ENCODE data around the gene ZWILCH.

Gene ZWILCH

GRCh38 chr15:66486887-66487286, 18.2 kb upstream of the ZWILCH start:
- DNase-seq (ENCODE audit: low read depth in 1 of 2, low spot score in 1 of 2), result no peak
- no peaks in the 10 kb centered on the region for H3K27me3 ChIP-seq (ENCODE audit: insufficient read depth, poor library complexity, severe bottlenecking)
- TF ChIP-seq SPI1 (IDR thresholded peaks at IDR 0.05; ENCODE audit: borderline replicate concordance, low read depth) (no peak), GABPA (IDR thresholded peaks at IDR 0.05; ENCODE audit: low read depth) (no peak), POLR2AphosphoS5 (IDR thresholded peaks at IDR 0.05; ENCODE audit: low read depth) (no peak), CTCF (IDR thresholded peaks at IDR 0.05; ENCODE audit: insufficient read depth, low read length) (no peak)
- TF ChIP-seq, protein P1, sequence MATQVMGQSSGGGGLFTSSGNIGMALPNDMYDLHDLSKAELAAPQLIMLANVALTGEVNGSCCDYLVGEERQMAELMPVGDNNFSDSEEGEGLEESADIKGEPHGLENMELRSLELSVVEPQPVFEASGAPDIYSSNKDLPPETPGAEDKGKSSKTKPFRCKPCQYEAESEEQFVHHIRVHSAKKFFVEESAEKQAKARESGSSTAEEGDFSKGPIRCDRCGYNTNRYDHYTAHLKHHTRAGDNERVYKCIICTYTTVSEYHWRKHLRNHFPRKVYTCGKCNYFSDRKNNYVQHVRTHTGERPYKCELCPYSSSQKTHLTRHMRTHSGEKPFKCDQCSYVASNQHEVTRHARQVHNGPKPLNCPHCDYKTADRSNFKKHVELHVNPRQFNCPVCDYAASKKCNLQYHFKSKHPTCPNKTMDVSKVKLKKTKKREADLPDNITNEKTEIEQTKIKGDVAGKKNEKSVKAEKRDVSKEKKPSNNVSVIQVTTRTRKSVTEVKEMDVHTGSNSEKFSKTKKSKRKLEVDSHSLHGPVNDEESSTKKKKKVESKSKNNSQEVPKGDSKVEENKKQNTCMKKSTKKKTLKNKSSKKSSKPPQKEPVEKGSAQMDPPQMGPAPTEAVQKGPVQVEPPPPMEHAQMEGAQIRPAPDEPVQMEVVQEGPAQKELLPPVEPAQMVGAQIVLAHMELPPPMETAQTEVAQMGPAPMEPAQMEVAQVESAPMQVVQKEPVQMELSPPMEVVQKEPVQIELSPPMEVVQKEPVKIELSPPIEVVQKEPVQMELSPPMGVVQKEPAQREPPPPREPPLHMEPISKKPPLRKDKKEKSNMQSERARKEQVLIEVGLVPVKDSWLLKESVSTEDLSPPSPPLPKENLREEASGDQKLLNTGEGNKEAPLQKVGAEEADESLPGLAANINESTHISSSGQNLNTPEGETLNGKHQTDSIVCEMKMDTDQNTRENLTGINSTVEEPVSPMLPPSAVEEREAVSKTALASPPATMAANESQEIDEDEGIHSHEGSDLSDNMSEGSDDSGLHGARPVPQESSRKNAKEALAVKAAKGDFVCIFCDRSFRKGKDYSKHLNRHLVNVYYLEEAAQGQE (IDR thresholded peaks at IDR 0.05; ENCODE audit: insufficient replicate concordance, low read depth), result no peak
- no peak overlapping the region for H3K27ac ChIP-seq (replicated peaks)
- no peak overlapping the region for H3K4me3 ChIP-seq (replicated peaks; ENCODE audit: insufficient read depth, low read length)

- TF ChIP-seq, protein P1 (IDR thresholded peaks at IDR 0.05; ENCODE audit: insufficient replicate concordance, low read depth), result no peak
- TF ChIP-seq SPI1 (IDR thresholded peaks at IDR 0.05; ENCODE audit: borderline replicate concordance, low read depth), result no peak
- TF ChIP-seq POLR2AphosphoS5 (IDR thresholded peaks at IDR 0.05; ENCODE audit: low read depth), result no peak
- no peak for TF ChIP-seq GABPA (IDR thresholded peaks at IDR 0.05; ENCODE audit: low read depth)
- TF ChIP-seq CTCF (IDR thresholded peaks at IDR 0.05; ENCODE audit: insufficient read depth, low read length), result no peak
- no peak for DNase-seq (ENCODE audit: low read depth in 1 of 2, low spot score in 1 of 2)
- Histone ChIP-seq H3K27ac (replicated peaks) (no peak overlapping the region), H3K4me3 (replicated peaks; ENCODE audit: insufficient read depth, low read length) (no peak overlapping the region), H3K27me3 (ENCODE audit: insufficient read depth, poor library complexity, severe bottlenecking) (no peaks in the 10 kb centered on the region)
Measured at GRCh38 chr15:66488525-66488924, 16.6 kb upstream of the ZWILCH start.

DNA sequence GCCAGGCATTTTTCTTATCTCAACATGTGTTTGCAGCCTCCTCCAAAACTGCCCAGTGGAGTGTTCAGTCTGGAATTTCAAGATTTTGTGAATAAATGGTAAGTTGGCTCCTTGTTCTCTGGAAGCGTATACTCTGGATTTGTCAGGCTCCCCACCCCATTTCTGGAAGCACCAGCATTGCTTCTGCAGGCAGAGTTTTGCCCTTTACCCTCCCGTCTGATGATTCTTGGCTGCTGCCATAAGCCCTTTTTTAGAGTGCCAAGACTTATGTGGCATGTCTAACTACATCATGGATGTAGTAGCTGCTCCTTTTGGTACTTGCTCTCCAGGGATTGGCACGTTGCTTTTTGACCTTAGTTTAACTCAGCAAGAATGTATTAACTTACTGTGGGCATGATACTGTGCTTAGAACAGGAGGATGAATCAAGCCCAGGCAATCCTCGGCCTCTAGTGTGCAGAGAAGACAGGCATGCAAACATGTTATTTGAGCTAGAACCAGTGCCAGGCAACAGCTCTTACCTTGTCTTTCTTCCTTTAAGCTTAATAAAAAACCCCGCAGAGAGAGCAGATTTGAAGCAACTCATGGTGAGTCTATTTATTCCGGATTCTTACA, 15.8 kb upstream of the ZWILCH start:
- Histone ChIP-seq H3K4me3 (replicated peaks; ENCODE audit: insufficient read depth, low read length) (no peak overlapping the region), H3K27ac (replicated peaks) (no peak overlapping the region), H3K27me3 (ENCODE audit: insufficient read depth, poor library complexity, severe bottlenecking) (no peaks in the 10 kb centered on the region)
- TF ChIP-seq CTCF (IDR thresholded peaks at IDR 0.05; ENCODE audit: insufficient read depth, low read length) (no peak), POLR2AphosphoS5 (IDR thresholded peaks at IDR 0.05; ENCODE audit: low read depth) (no peak)
- TF ChIP-seq, protein P1 (IDR thresholded peaks at IDR 0.05; ENCODE audit: insufficient replicate concordance, low read depth), result no peak
- no peak for DNase-seq (ENCODE audit: low read depth in 1 of 2, low spot score in 1 of 2)
